H1 (cell line): Measurements from ENCODE around the gene SLC9A7. TPM values are rescaled to one million over a fixed set of nuclear protein-coding genes. Genes with fewer than 3 reads are reported as not detected.

ENCODE experiments used
- CTCF ChIA-PET: fragments of 300-600 bp; sonication (Branson Sonifier 250); formaldehyde crosslinking; loops from one replicate; lab custom pipeline; 2021; ENCODE audit not compliant: partially characterized antibody; lab: Charles Lee
- POLR2A ChIA-PET: fragments of 300-600 bp; sonication (Branson Sonifier 250); formaldehyde crosslinking; loops from one replicate; lab custom pipeline; 2021; ENCODE audit warnings: inconsistent platforms; ENCODE audit not compliant: partially characterized antibody; lab: Charles Lee
- DNase-seq, 2 experiments: peaks; one replicate each; pipeline versions ENCODE4 v3.0.0 to v3.0.0-alpha.2; 2010 to 2022; ENCODE audit warnings: low spot score in 2 of 2, low read depth in 1 of 2, mixed read lengths in 1 of 2
- FAIRE-seq: peaks from 2 replicates; lab custom pipeline; 2011; peaks lifted over from hg19 to GRCh38; lab: Jason Lieb, UNC
- H2AFZ ChIP-seq: 2 replicates; pipeline ENCODE4 v1.8.1; 2012; ENCODE audit warnings: low read length, inconsistent platforms
- H2AK5ac ChIP-seq: 2 replicates; pipeline ENCODE4 v1.6.1; 2013; ENCODE audit warnings: low read depth, low read length
- H2BK120ac ChIP-seq: replicated peaks from 2 replicates; pipeline ENCODE3; 2013; ENCODE audit warnings: low read depth, low read length, inconsistent platforms
- H2BK12ac ChIP-seq: 2 replicates; pipeline ENCODE4 v1.6.1; 2013; ENCODE audit warnings: low read depth, low read length
- H2BK15ac ChIP-seq: 2 replicates; pipeline ENCODE4 v1.6.1; 2013; ENCODE audit warnings: low read length
- H2BK20ac ChIP-seq: 2 replicates; pipeline ENCODE4 v1.6.1; 2013; ENCODE audit warnings: low read length
- H2BK5ac ChIP-seq: 2 replicates; pipeline ENCODE4 v1.6.1; 2013; ENCODE audit warnings: low read depth, low read length
- H3K14ac ChIP-seq: 2 replicates; pipeline ENCODE4 v1.6.1; 2013; ENCODE audit warnings: inconsistent platforms; ENCODE audit not compliant: insufficient read length
- H3K18ac ChIP-seq: 2 replicates; pipeline ENCODE4 v1.6.1; 2013; ENCODE audit warnings: low read length; ENCODE audit errors: extremely low read depth
- H3K23ac ChIP-seq: 2 replicates; pipeline ENCODE4 v1.6.1; 2013; ENCODE audit warnings: inconsistent platforms; ENCODE audit not compliant: insufficient read length
- H3K23me2 ChIP-seq: 2 replicates; pipeline ENCODE4 v1.6.1; 2013; ENCODE audit warnings: low read depth, low read length
- H3K27ac ChIP-seq: 2 replicates; pipeline ENCODE4 v1.6.1; 2011; ENCODE audit warnings: low read depth, low read length, inconsistent platforms
- H3K27me3 ChIP-seq, 4 experiments: replicated peaks in 1 of 4; 1 replicate in 1 of 4; 2 replicates in 3 of 4; pipeline versions ENCODE4 v1.6.1 to v1.8.1; 2011 to 2013; ENCODE audit warnings: low read length in 3 of 4, mild to moderate bottlenecking in 3 of 4, inconsistent platforms in 2 of 4, mixed read lengths in 2 of 4, moderate library complexity in 1 of 4; ENCODE audit not compliant: control insufficient read depth in 3 of 4, insufficient read depth in 3 of 4; ENCODE audit errors: extremely low read depth in 1 of 4
- H3K36me3 ChIP-seq, 4 experiments: 2 replicates each; pipeline versions ENCODE4 v1.6.1 to v1.8.1; 2011 to 2013; ENCODE audit warnings: mild to moderate bottlenecking in 4 of 4, low read length in 3 of 4, moderate library complexity in 2 of 4, control low read depth in 1 of 4, inconsistent platforms in 1 of 4; ENCODE audit not compliant: insufficient read depth in 4 of 4, control insufficient read depth in 2 of 4
- H3K4ac ChIP-seq: replicated peaks from 2 replicates; pipeline ENCODE3; 2013; ENCODE audit warnings: low read length, low read depth, mixed read lengths, inconsistent platforms; ENCODE audit not compliant: insufficient read length
- H3K4me1 ChIP-seq, 4 experiments: replicated peaks in 1 of 4; 1 replicate in 1 of 4; 2 replicates in 3 of 4; pipeline versions ENCODE4 v1.6.1 to v1.8.1; 2011 to 2013; ENCODE audit warnings: low read length in 3 of 4, inconsistent platforms in 2 of 4, mixed read lengths in 1 of 4; ENCODE audit not compliant: insufficient read depth in 4 of 4, control insufficient read depth in 3 of 4
- H3K4me2 ChIP-seq, 2 experiments: 2 replicates each; pipeline versions ENCODE4 v1.6.1 to v1.8.1; 2011 to 2013; ENCODE audit warnings: low read depth in 2 of 2, low read length in 2 of 2, control low read depth in 1 of 2, inconsistent platforms in 1 of 2, mild to moderate bottlenecking in 1 of 2; ENCODE audit not compliant: insufficient read depth in 1 of 2
- H3K4me3 ChIP-seq, 4 experiments: fragments of 200-600, 300-600 bp in 1 of 4; sonication (generic), shearing (Covaris generic), sonication (Bioruptor Twin) in 1 of 4; 2 replicates each; pipeline versions ENCODE4 v1.5.1 to v1.8.1; 2011 to 2016; ENCODE audit warnings: low read length in 4 of 4, low read depth in 3 of 4, control low read depth in 2 of 4, inconsistent platforms in 2 of 4, mild to moderate bottlenecking in 2 of 4, mixed read lengths in 1 of 4, moderate library complexity in 1 of 4; ENCODE audit not compliant: insufficient read depth in 2 of 4; ENCODE audit errors: extremely low read depth in 1 of 4
- H3K56ac ChIP-seq: replicated peaks from 2 replicates; pipeline ENCODE3; 2013; ENCODE audit warnings: low read depth, mild to moderate bottlenecking, mixed read lengths, low read length, inconsistent platforms; ENCODE audit not compliant: insufficient read length
- H3K79me1 ChIP-seq: 2 replicates; pipeline ENCODE4 v1.6.1; 2013; ENCODE audit warnings: low read depth, low read length, control low read depth
- H3K79me2 ChIP-seq, 2 experiments: 2 replicates each; pipeline versions ENCODE4 v1.6.1 to v1.8.1; 2012 to 2013; ENCODE audit warnings: low read length in 2 of 2, mild to moderate bottlenecking in 2 of 2, inconsistent platforms in 1 of 2; ENCODE audit not compliant: insufficient read depth in 2 of 2, control insufficient read depth in 1 of 2
- H3K9ac ChIP-seq, 4 experiments: replicated peaks in 1 of 4; 1 replicate in 1 of 4; 2 replicates in 3 of 4; pipeline versions ENCODE4 v1.6.1 to v1.8.1; 2011 to 2013; ENCODE audit warnings: low read depth in 3 of 4, low read length in 3 of 4, control low read depth in 2 of 4, mild to moderate bottlenecking in 2 of 4, moderate library complexity in 2 of 4, inconsistent platforms in 1 of 4; ENCODE audit errors: extremely low read depth in 1 of 4
- H3K9me3 ChIP-seq, 2 experiments: 2 replicates each; pipeline versions ENCODE4 v1.6.1 to v1.8.1; 2012 to 2013; ENCODE audit warnings: mild to moderate bottlenecking in 2 of 2, moderate library complexity in 2 of 2, control low read depth in 1 of 2, inconsistent platforms in 1 of 2, low read depth in 1 of 2, low read length in 1 of 2, mixed read lengths in 1 of 2; ENCODE audit not compliant: insufficient read depth in 2 of 2
- H4K20me1 ChIP-seq, 2 experiments: replicated peaks in 1 of 2; 2 replicates each; pipeline versions ENCODE3 to v1.8.1; 2011 to 2013; ENCODE audit warnings: inconsistent platforms in 2 of 2, low read length in 2 of 2, mild to moderate bottlenecking in 1 of 2; ENCODE audit not compliant: insufficient read depth in 2 of 2, control insufficient read depth in 1 of 2
- H4K5ac ChIP-seq: 2 replicates; pipeline ENCODE4 v1.6.1; 2013; ENCODE audit warnings: low read length, low read depth, mixed read lengths, inconsistent platforms; ENCODE audit not compliant: insufficient read length
- H4K8ac ChIP-seq: 2 replicates; pipeline ENCODE4 v1.8.0; 2013; ENCODE audit warnings: mild to moderate bottlenecking, moderate library complexity, low read length, inconsistent platforms; ENCODE audit not compliant: insufficient read depth; ENCODE audit errors: extremely low read depth
- H4K91ac ChIP-seq: replicated peaks from 2 replicates; pipeline ENCODE3; 2013; ENCODE audit warnings: low read length, mixed read lengths, inconsistent platforms; ENCODE audit not compliant: insufficient read length
- ATF3 ChIP-seq: IDR thresholded peaks from 2 replicates; pipeline ENCODE4 v1.6.1; 2011; ENCODE audit warnings: low read depth, mild to moderate bottlenecking, low read length; ENCODE audit not compliant: insufficient read depth
- CHD1 ChIP-seq: IDR thresholded peaks from 2 replicates; pipeline ENCODE4 v1.6.1; 2012; ENCODE audit warnings: low read depth, low read length, improper control_type of control experiment
- CHD2 ChIP-seq: IDR thresholded peaks from 2 replicates; pipeline ENCODE4 v1.6.1; 2012; ENCODE audit warnings: low read length, improper control_type of control experiment
- E2F6 ChIP-seq: IDR thresholded peaks from 2 replicates; pipeline ENCODE4 v1.6.1; 2012; ENCODE audit warnings: inconsistent platforms
- FOSL1 ChIP-seq: IDR thresholded peaks from 2 replicates; pipeline ENCODE4 v1.6.1; 2011; ENCODE audit warnings: mild to moderate bottlenecking, low read depth, low read length, moderate library complexity; ENCODE audit not compliant: insufficient read depth
- GTF2F1 ChIP-seq: IDR thresholded peaks from 2 replicates; pipeline ENCODE4 v1.6.1; 2012; ENCODE audit warnings: low read depth, low read length, improper control_type of control experiment, borderline replicate concordance
- HDAC2 ChIP-seq, 2 experiments: fragments of 300-600 bp in 1 of 2; sonication (generic) in 1 of 2; IDR thresholded peaks; 2 replicates each; pipeline ENCODE4 v1.6.1; 2011 to 2012; ENCODE audit warnings: low read depth in 2 of 2, low read length in 2 of 2, mild to moderate bottlenecking in 2 of 2, moderate library complexity in 2 of 2, borderline replicate concordance in 1 of 2, inconsistent platforms in 1 of 2
- HDAC6 ChIP-seq: IDR thresholded peaks from one replicate; pipeline ENCODE4 v1.7.1; 2012; ENCODE audit warnings: low read depth, mild to moderate bottlenecking, inconsistent platforms, low read length, moderate library complexity
- RAD21 ChIP-seq, 2 experiments: IDR thresholded peaks in 1 of 2; conservative IDR thresholded peaks in 1 of 2; 2 replicates each; pipeline ENCODE4 v1.6.1; 2011; ENCODE audit warnings: low read depth in 2 of 2, low read length in 2 of 2, improper control_type of control experiment in 1 of 2, inconsistent platforms in 1 of 2, mild to moderate bottlenecking in 1 of 2, moderate library complexity in 1 of 2
- RBBP5 ChIP-seq: IDR thresholded peaks from 2 replicates; pipeline ENCODE4 v1.7.1; 2012; ENCODE audit warnings: low read depth, mild to moderate bottlenecking, inconsistent platforms, low read length, moderate library complexity, borderline replicate concordance
- ZNF274 ChIP-seq: IDR thresholded peaks from 2 replicates; pipeline ENCODE4 v1.7.0; 2012; ENCODE audit warnings: low read length, borderline replicate concordance; ENCODE audit errors: extremely low read depth
- WGBS, 2 experiments: shearing (Covaris generic) in 1 of 2; methylation state at CpG; one replicate each; pipeline versions ENCODE4 v1.1.6 to v1.1.7; 2013 to 2015; ENCODE audit warnings: low lambda C conversion rate in 2 of 2, mixed read lengths in 2 of 2, inconsistent platforms in 1 of 2, low coverage in 1 of 2, missing lambda C conversion rate in 1 of 2; ENCODE audit not compliant: insufficient replicate concordance in 2 of 2, insufficient coverage in 1 of 2, insufficient read length in 1 of 2; ENCODE audit errors: extremely low coverage in 1 of 2, missing lambda C conversion rate in 1 of 2; 5-methylcytosine and 5-hydroxymethylcytosine counted together
- polyA plus RNA-seq, 7 experiments: library from polyadenylated mRNA; depleted of rRNA in 3 of 7; stranded (reverse) in 5 of 7; unstranded in 2 of 7; fragments of >200 nt in 5 of 7; fragments of 200-250 nt in 2 of 7; gene quantifications; 1 replicate in 5 of 7; 2 replicates in 1 of 7; 4 replicates in 1 of 7; pipeline versions ENCODE4 v1.2.1 to v1.2.3, GENCODE V29; 2011 to 2013; ENCODE audit warnings: missing spikeins in 2 of 7, mixed read lengths in 2 of 7
- total RNA-seq: library from RNA; stranded (reverse); fragmentation: NEBNext Ultra II Directional; extraction: Animal tissue kit (Norgen Biotek cat#: 25700); gene quantifications from 2 replicates; pipeline ENCODE4 v1.2.1, GENCODE V29; 2021

The SLC9A7 gene
- total and polyA plus RNA-seq, 2 of the 8 experiments (the other 6 are each of a cell fraction or from before 2014, with no cell fraction given): 6.7 to 17.2 TPM

GRCh38 chrX:46635186-46635585 lies 123.7 kb downstream of the SLC9A7 start:
- Histone ChIP-seq H2AFZ (no peak overlapping the region), H3K23ac (no peak overlapping the region), H3K14ac (no peak overlapping the region), H3K36me3 (peaks cover 0 to 5% (median 0%) of the 10 kb centered on the region in 4 experiments; a peak in 1 of 8 replicates), H4K20me1 (no peaks in the 10 kb centered on the region), H2AK5ac (no peak overlapping the region), H2BK15ac (no peak overlapping the region), H4K5ac (no peak overlapping the region), H3K9me3 (no peaks in the 10 kb centered on the region), H2BK5ac (no peak overlapping the region), H2BK12ac (no peak overlapping the region), H3K9ac (no peak overlapping the region), H3K27ac (no peak overlapping the region), H3K27me3 (no peaks in the 10 kb centered on the region), H3K79me1 (no peaks in the 10 kb centered on the region), H3K18ac (no peak overlapping the region), H3K56ac (no peak overlapping the region), H3K79me2 (no peaks in the 10 kb centered on the region), H4K8ac (no peak overlapping the region), H2BK120ac (no peak overlapping the region), H2BK20ac (no peak overlapping the region), H3K4me3 (no peak overlapping the region), H4K91ac (no peak overlapping the region), H3K4me2 (no peak overlapping the region), H3K4ac (no peak overlapping the region), H3K4me1 (no peaks in the 10 kb centered on the region), H3K23me2 (no peaks in the 10 kb centered on the region)
- FAIRE-seq: no peak
- no peak for DNase-seq
- ChIA-PET CTCF (no interaction called here), POLR2A (no interaction called here)
- WGBS, 2 experiments: 91% methylated on average over 2 of the region's 2 CpGs; no CpG with 5 or more reads in 1 of the 2 experiments
- TF ChIP-seq HDAC6 (no peak), ATF3 (no peak), HDAC2 (IDR thresholded peaks at IDR 0.05; ENCODE audit: borderline replicate concordance in 1 of 2, low read depth in 2 of 2, low read length in 2 of 2) (no peak), CHD2 (no peak), RBBP5 (no peak), CHD1 (no peak), ZNF274 (no peak), E2F6 (no peak), FOSL1 (no peak), RAD21 (IDR thresholded peaks at IDR 0.05 in 1 of 2, conservative IDR thresholded peaks at IDR 0.05 in 1 of 2; ENCODE audit: low read depth in 2 of 2, low read length in 2 of 2) (no peak), GTF2F1 (no peak)
